ENCODE results near the gene PHACTR3. TPM values are rescaled to one million over a fixed set of nuclear protein-coding genes. Genes with fewer than 3 reads are reported as not detected.

Gene PHACTR3
- polyA plus RNA-seq, 1 donor (not counting 4 experiments of a cell fraction or from before 2014, with no cell fraction given) = 2.6 TPM

- H3K4me1 ChIP-seq (ENCODE audit: control insufficient read depth, extremely low read depth, insufficient read depth, low read length) = no peaks in the 10 kb centered on the region
- H3K9ac ChIP-seq (ENCODE audit: control insufficient read depth, extremely low read depth, insufficient read depth, low read length) = no peak overlapping the region
- no peaks in the 10 kb centered on the region for H3K79me2 ChIP-seq (ENCODE audit: control insufficient read depth, insufficient read depth, low read length)
- H3K4me2 ChIP-seq (ENCODE audit: control insufficient read depth, extremely low read depth, insufficient read depth, low read depth, low read length) = no peak overlapping the region
- H3K36me3 ChIP-seq (ENCODE audit: control insufficient read depth in 2 of 2, extremely low read depth in 1 of 2, insufficient read depth in 2 of 2, low read length in 2 of 2) = no peaks in the 10 kb centered on the region
- DNase-seq (ENCODE audit: low read depth, low spot score) (no peak), FAIRE-seq (no peak)
- no peak overlapping the region for H3K27ac ChIP-seq (ENCODE audit: control insufficient read depth, insufficient read depth, low read length)
- H3K4me3 ChIP-seq (ENCODE audit: control insufficient read depth in 2 of 3, extremely low read depth in 1 of 3, insufficient read depth in 2 of 3, low read depth in 1 of 3, low read length in 3 of 3) = no peak overlapping the region
- H3K27me3 ChIP-seq (ENCODE audit: control insufficient read depth, extremely low read depth, insufficient read depth, low read length) = no peaks in the 10 kb centered on the region
- H2AFZ ChIP-seq (ENCODE audit: control insufficient read depth, low read length) = no peak overlapping the region
- no peaks in the 10 kb centered on the region for H3K9me1 ChIP-seq (ENCODE audit: control insufficient read depth, extremely low read depth, insufficient read depth, low read length)
- H4K20me1 ChIP-seq (ENCODE audit: control insufficient read depth, extremely low read depth, insufficient read depth, low read length) = no peaks in the 10 kb centered on the region
- dilution Hi-C loops (cut with MboI; ENCODE audit: extremely low pct_ligation_motif_present, low sequenced_read_pairs) = no loop called here
- no peaks in the 10 kb centered on the region for H3K9me3 ChIP-seq (ENCODE audit: control insufficient read depth, low read depth, low read length)
- no peak for TF ChIP-seq EZH2 (IDR thresholded peaks at IDR 0.05; ENCODE audit: low read length)
- TF ChIP-seq CTCF (optimal IDR thresholded peaks at IDR 0.05 in 1 of 3, IDR thresholded peaks at IDR 0.05 in 1 of 3, conservative IDR thresholded peaks at IDR 0.05 in 1 of 3; ENCODE audit: extremely low read depth in 1 of 3, insufficient read depth in 2 of 3, low read length in 3 of 3) = no peak
These were observed 56.8 kb downstream of the PHACTR3 start for GRCh38 chr20:59661153-59661552.

GRCh38 chr20:59661621-59662020 lies 57.3 kb downstream of the PHACTR3 start:
- Histone ChIP-seq H3K79me2 (ENCODE audit: control insufficient read depth, insufficient read depth, low read length) (no peaks in the 10 kb centered on the region), H3K9ac (ENCODE audit: control insufficient read depth, extremely low read depth, insufficient read depth, low read length) (no peak overlapping the region), H3K4me2 (ENCODE audit: control insufficient read depth, extremely low read depth, insufficient read depth, low read depth, low read length) (no peak overlapping the region), H4K20me1 (ENCODE audit: control insufficient read depth, extremely low read depth, insufficient read depth, low read length) (no peaks in the 10 kb centered on the region), H2AFZ (ENCODE audit: control insufficient read depth, low read length) (no peak overlapping the region), H3K27ac (ENCODE audit: control insufficient read depth, insufficient read depth, low read length) (no peak overlapping the region), H3K4me1 (ENCODE audit: control insufficient read depth, extremely low read depth, insufficient read depth, low read length) (no peaks in the 10 kb centered on the region), H3K9me1 (ENCODE audit: control insufficient read depth, extremely low read depth, insufficient read depth, low read length) (no peaks in the 10 kb centered on the region), H3K9me3 (ENCODE audit: control insufficient read depth, low read depth, low read length) (no peaks in the 10 kb centered on the region), H3K36me3 (ENCODE audit: control insufficient read depth in 2 of 2, extremely low read depth in 1 of 2, insufficient read depth in 2 of 2, low read length in 2 of 2) (no peaks in the 10 kb centered on the region), H3K27me3 (ENCODE audit: control insufficient read depth, extremely low read depth, insufficient read depth, low read length) (no peaks in the 10 kb centered on the region), H3K4me3 (ENCODE audit: control insufficient read depth in 2 of 3, extremely low read depth in 1 of 3, insufficient read depth in 2 of 3, low read depth in 1 of 3, low read length in 3 of 3) (no peak overlapping the region)
- no peak for DNase-seq (ENCODE audit: low read depth, low spot score)
- dilution Hi-C loops (cut with MboI; ENCODE audit: extremely low pct_ligation_motif_present, low sequenced_read_pairs) = no loop called here
- TF ChIP-seq EZH2 (IDR thresholded peaks at IDR 0.05; ENCODE audit: low read length) = no peak
- no peak for TF ChIP-seq CTCF (optimal IDR thresholded peaks at IDR 0.05 in 1 of 3, IDR thresholded peaks at IDR 0.05 in 1 of 3, conservative IDR thresholded peaks at IDR 0.05 in 1 of 3; ENCODE audit: extremely low read depth in 1 of 3, insufficient read depth in 2 of 3, low read length in 3 of 3)
- FAIRE-seq = no peak
